ENCODE data around the gene ATP6V0B. TPM values are rescaled to one million over a fixed set of nuclear protein-coding genes. Genes with fewer than 3 reads are reported as not detected.
A peak's percentile ranks its signal among the peaks of the same experiment; 100 is the strongest.

The ATP6V0B gene
- total and polyA plus RNA-seq, 2 of the 8 experiments (the other 6 are each of a cell fraction or from before 2014, with no cell fraction given): 105 to 308 TPM

DNA sequence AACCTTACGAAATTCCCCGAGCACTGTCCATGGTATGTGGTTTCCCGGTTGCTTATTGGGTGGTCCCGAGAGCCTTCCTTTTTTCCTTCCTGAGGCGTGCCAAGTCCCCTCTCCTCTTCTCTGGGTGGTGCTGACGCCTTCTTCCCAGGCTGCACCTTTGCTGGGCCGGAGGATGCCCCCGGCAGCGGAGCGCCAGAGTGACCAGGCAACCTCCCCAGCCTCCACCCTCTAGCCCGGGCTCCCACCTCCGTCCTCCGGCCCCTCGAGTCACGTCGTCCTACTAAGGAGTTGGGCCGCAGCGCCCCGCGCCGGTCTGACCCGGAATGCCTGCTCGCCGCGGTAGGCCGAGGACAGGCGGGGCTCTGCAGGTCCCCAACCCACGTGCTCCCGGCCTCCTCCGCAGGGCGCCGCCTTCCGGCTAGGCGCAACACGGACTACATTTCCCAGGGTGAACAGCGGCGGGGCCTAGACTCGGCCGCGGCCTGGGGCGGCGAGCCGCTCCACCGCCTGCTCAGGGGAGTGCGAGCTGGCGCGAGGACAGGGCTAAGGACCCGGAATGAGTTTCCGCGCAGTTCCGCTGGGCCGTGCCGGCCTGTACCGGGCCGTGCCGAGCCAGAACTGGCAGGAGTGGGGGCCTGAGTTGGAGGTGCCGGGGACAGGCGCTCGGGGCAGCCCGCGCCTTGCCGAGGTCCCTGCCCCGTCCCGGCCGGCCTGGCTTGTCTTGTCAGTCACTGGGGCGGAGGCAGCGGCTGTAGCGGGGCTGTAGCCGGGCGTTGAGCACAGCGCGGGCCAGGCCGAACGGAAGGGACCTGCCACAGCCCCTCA lies 28.3 kb upstream of the ATP6V0B start, which contains the start of gene IPO13 (continued):
- TF ChIP-seq CTCF (IDR thresholded peaks at IDR 0.05; ENCODE audit: control extremely low read depth in 1 of 3, insufficient read depth in 1 of 3, low read depth in 1 of 3, low read length in 3 of 3): peak; percentile 75 to 85 (median 82)
- no peak for TF ChIP-seq HDAC6 (IDR thresholded peaks at IDR 0.05; ENCODE audit: low read depth, low read length)
- TF ChIP-seq POU5F1 (IDR thresholded peaks at IDR 0.05; ENCODE audit: low read depth, low read length): no peak
- no peak; the same call in 1 of the 2 replicates for TF ChIP-seq PHF8 (conservative IDR thresholded peaks at IDR 0.05; ENCODE audit: low read depth, low read length)
- no peak for TF ChIP-seq YY1 (IDR thresholded peaks at IDR 0.05; ENCODE audit: low read depth, low read length)
- no peak for TF ChIP-seq BRCA1 (IDR thresholded peaks at IDR 0.05; ENCODE audit: low read depth, low read length)
- peak in 1 of 2 experiments; percentile 56; a peak in 2 of 4 replicates for TF ChIP-seq HDAC2 (IDR thresholded peaks at IDR 0.05; ENCODE audit: borderline replicate concordance in 1 of 2, low read depth in 2 of 2, low read length in 2 of 2)
- no peak for TF ChIP-seq BCL11A (IDR thresholded peaks at IDR 0.05; ENCODE audit: low read depth in 2 of 2, low read length in 2 of 2)
- no peak for TF ChIP-seq EP300 (IDR thresholded peaks at IDR 0.05; ENCODE audit: borderline replicate concordance in 1 of 2, low read depth in 2 of 2, low read length in 2 of 2)
- TF ChIP-seq RBBP5 (IDR thresholded peaks at IDR 0.05; ENCODE audit: borderline replicate concordance, low read depth, low read length): no peak
- TF ChIP-seq, protein P1, sequence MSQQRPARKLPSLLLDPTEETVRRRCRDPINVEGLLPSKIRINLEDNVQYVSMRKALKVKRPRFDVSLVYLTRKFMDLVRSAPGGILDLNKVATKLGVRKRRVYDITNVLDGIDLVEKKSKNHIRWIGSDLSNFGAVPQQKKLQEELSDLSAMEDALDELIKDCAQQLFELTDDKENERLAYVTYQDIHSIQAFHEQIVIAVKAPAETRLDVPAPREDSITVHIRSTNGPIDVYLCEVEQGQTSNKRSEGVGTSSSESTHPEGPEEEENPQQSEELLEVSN (IDR thresholded peaks at IDR 0.05): peak; percentile 70; the same call in 1 of the 2 replicates
- TF ChIP-seq SUZ12 (IDR thresholded peaks at IDR 0.05; ENCODE audit: low read length): no peak
- peak; percentile 24; the same call in 1 of the 2 replicates for TF ChIP-seq TBP (IDR thresholded peaks at IDR 0.05; ENCODE audit: low read depth, low read length)
- TF ChIP-seq MAFK (IDR thresholded peaks at IDR 0.05; ENCODE audit: low read depth, low read length): no peak
- peak; percentile 9; the same call in 1 of the 2 replicates for TF ChIP-seq SP1 (IDR thresholded peaks at IDR 0.05; ENCODE audit: low read depth, low read length)
- TF ChIP-seq FOSL1 (IDR thresholded peaks at IDR 0.05; ENCODE audit: insufficient read depth, low read depth, low read length): 0 out of 2 replicates have a peak, but pooled peaks have one; percentile 45
- no peak for TF ChIP-seq CBX8 (IDR thresholded peaks at IDR 0.05; ENCODE audit: borderline replicate concordance, low read depth, low read length)
- TF ChIP-seq ATF3 (IDR thresholded peaks at IDR 0.05; ENCODE audit: insufficient read depth, low read depth, low read length): peak; percentile 51; the same call in 1 of the 2 replicates
- TF ChIP-seq CBX5 (IDR thresholded peaks at IDR 0.05; ENCODE audit: low read depth, low read length): no peak
